Measurements from ENCODE around the gene SIDT2. TPM values are rescaled to one million over a fixed set of nuclear protein-coding genes. Genes with fewer than 3 reads are reported as not detected.
A peak's percentile ranks its signal among the peaks of the same experiment; 100 is the strongest.

Gene SIDT2
- total and polyA plus RNA-seq, 8 donors, result 47.4 to 153 (median 82.5) TPM

DNA sequence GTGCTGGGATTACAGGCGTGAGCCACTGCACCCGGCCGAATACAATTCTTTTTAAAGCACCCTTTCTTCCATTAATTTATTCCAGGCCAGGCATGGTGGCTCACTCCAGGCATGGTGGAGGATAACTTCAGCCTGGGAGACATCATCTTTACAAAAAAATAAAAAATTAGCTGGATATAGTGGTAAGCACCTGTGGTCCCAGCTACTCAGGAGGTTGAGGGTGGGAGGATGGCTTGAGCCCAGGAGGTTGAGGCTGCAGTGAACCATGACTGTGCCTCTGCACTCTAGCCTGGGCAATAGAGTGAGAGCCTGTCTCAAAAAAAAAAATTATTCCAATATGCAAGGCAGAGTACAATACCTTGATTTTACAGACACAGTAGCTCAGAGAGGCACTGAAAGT, 32.1 kb downstream of the SIDT2 start:
- no peak overlapping the region for H3K4me3 ChIP-seq
- no peaks in the 10 kb centered on the region for H3K4me1 ChIP-seq
- H3K36me3 ChIP-seq, result no peaks in the 10 kb centered on the region
- no peaks in the 10 kb centered on the region for H3K9me3 ChIP-seq
- ATAC-seq (no peak), DNase-seq (no peak), FAIRE-seq (no peak)
- H3K27me3 ChIP-seq, result no peaks in the 10 kb centered on the region
- 96 to 97% methylated on average over 3 of the region's 3 CpGs for WGBS, 2 donors
- H3K27ac ChIP-seq, result no peak overlapping the region
- TF ChIP-seq, protein P1, sequence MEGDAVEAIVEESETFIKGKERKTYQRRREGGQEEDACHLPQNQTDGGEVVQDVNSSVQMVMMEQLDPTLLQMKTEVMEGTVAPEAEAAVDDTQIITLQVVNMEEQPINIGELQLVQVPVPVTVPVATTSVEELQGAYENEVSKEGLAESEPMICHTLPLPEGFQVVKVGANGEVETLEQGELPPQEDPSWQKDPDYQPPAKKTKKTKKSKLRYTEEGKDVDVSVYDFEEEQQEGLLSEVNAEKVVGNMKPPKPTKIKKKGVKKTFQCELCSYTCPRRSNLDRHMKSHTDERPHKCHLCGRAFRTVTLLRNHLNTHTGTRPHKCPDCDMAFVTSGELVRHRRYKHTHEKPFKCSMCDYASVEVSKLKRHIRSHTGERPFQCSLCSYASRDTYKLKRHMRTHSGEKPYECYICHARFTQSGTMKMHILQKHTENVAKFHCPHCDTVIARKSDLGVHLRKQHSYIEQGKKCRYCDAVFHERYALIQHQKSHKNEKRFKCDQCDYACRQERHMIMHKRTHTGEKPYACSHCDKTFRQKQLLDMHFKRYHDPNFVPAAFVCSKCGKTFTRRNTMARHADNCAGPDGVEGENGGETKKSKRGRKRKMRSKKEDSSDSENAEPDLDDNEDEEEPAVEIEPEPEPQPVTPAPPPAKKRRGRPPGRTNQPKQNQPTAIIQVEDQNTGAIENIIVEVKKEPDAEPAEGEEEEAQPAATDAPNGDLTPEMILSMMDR (IDR thresholded peaks at IDR 0.05), result no peak
- intact Hi-C loops (cut with DNase I), result no loop called here

DNA sequence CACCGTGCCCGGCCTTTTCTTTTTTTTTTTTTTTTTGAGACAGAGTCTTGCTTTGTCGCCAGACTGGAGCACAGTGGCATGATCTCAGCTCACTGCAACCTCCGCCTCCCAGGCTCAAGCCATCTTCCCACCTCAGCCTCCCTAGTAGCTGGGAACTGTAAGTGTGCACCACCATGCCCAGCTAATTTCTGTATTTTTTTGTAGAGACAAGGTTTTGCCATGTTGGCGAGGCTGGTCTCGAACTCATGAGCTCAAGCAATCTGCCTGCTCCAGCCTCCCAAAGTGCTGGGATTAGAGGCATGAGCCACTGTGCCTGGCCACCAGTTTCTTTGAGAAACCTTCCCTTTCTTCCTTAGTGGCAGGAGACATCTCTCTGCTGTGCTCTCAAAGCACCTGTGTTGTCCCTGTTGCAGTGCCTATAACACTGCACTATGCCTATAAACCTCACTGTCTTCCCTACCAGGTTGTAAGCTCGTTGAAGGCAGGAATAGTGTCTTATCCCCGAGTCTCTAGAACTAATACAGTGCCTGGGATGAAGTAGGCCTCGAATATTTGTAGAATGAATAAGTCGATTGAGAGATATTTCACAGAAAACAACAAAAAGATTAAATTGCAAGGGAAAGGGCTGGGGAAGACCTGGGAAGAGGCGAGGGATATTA, 34.3 kb downstream of the SIDT2 start:
- peaks cover 0 to 9% (median 0%) of the 10 kb centered on the region in 3 donors for H3K36me3 ChIP-seq
- FAIRE-seq, result no peak
- TF ChIP-seq, protein P1 (IDR thresholded peaks at IDR 0.05), result no peak
- intact Hi-C loops (cut with DNase I), result no loop called here
- peak in 1 of 6 donors; percentile 14 for DNase-seq
- no peak overlapping the region for H3K27ac ChIP-seq
- WGBS, 2 donors, result 91 to 93% methylated on average over 9 to 11 of the region's 11 CpGs
- no peak for ATAC-seq
- H3K4me3 ChIP-seq, result no peak overlapping the region
- no peaks in the 10 kb centered on the region for H3K4me1 ChIP-seq
- H3K9me3 ChIP-seq, result no peaks in the 10 kb centered on the region
- no peaks in the 10 kb centered on the region for H3K27me3 ChIP-seq

DNA sequence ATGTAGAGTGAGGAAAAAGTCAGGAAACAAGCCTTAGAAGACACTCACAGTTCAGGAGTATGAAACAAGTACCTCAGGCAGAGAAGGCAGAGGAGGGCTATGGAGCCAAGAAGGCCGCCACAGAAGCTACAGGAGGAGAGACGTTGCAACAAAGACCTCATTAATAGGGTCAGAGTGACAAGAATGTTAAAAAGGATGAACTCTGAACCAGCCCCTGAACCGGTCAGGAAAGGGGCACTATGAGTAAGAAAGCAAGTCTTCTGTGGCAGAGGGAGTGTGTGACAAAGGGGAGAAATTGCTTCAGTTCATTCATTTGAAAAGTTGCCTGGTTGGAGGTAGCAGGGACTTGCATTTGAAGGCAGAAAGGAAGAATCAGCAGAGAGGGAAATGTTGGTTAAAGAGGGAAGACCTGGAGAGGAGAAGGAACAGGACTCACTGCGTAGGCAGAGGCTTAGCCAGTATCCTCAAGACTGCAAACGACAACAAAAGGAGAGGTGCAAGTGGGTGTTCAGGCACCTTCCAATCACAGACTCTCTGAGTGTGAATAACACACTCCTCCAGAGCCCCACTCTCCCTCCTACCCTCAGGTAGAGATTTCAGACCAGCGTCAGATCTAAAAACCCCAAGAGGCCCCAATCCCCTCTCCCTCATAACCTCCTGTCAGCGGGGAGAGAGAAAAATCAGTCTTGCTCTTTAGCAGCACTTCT, 36.0 kb downstream of the SIDT2 start:
- H3K27me3 ChIP-seq, result no peaks in the 10 kb centered on the region
- FAIRE-seq, result no peak
- no peak for DNase-seq
- intact Hi-C loops (cut with DNase I), result no loop called here
- WGBS, 2 donors, result 92 to 96% methylated on average over 7 of the region's 7 CpGs
- no peak overlapping the region for H3K27ac ChIP-seq
- H3K36me3 ChIP-seq, result peaks cover 0 to 18% (median 0%) of the 10 kb centered on the region in 3 donors
- no peaks in the 10 kb centered on the region for H3K9me3 ChIP-seq
- H3K4me3 ChIP-seq, result no peak overlapping the region
- ATAC-seq, result no peak
- TF ChIP-seq, protein P1 (IDR thresholded peaks at IDR 0.05), result no peak
- H3K4me1 ChIP-seq, result peaks cover 5 to 12% (median 8%) of the 10 kb centered on the region in 3 donors

DNA sequence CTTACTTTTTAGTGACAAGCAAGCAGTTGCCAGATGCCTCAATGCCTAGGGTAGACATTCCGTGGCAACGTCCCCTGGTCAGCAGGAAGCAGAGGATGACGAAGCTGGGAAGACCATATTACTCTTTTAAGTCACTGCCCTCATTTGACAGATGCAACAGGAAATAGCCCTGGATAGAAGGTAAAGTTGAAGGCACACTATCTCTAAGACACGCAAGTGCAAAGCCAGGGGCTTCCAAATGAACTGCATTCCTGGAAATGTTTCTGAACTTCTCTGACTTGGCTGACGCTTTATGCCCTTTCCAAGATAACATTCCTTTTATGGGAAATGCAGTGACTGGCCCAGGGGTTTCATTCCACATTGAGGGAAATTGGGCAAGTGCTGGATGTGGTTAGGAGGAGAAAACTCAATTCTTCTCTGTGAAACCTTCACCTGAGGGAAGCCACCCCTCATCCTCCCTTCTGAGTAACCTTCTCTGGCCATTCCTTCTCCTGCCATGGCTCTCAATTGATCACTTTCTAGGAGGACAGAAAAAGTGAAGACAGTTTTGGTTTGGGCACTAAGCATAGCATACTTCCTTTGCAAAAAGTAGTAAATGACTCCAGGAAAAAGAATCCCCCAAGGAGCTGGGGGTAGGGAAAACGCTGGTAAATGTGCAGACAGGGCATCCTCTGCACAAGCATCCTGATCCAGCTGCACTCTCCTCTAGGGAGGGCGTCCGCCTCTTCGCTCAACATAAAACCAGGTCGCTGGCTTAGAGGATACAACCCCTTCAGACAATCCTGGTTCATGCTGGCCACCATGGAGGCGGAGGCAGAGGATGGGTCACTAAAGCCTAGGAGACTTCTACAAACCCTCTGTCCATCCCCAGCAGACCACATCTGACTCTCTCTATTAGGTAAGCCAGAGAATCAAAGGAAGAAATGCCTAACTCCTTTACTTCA, 38.9 kb downstream of the SIDT2 start:
- DNase-seq (peak in 2 of 6 donors; percentile 8 to 35), FAIRE-seq (no peak), ATAC-seq (no peak)
- intact Hi-C loops (cut with DNase I), result no loop called here
- TF ChIP-seq, protein P1 (IDR thresholded peaks at IDR 0.05), result no peak
- peaks cover 0 to 18% (median 0%) of the 10 kb centered on the region in 3 donors for H3K36me3 ChIP-seq
- no peaks in the 10 kb centered on the region for H3K9me3 ChIP-seq
- WGBS, 2 donors, result 72 to 89% methylated on average over 11 of the region's 11 CpGs
- no peaks in the 10 kb centered on the region for H3K27me3 ChIP-seq
- H3K4me3 ChIP-seq, result no peak overlapping the region
- no peak overlapping the region for H3K27ac ChIP-seq
- H3K4me1 ChIP-seq, result peaks cover 22 to 31% (median 27%) of the 10 kb centered on the region in 3 donors
